HG02981 (cell line): ENCODE data around the gene RPS6KA5.
"Not testable (repeated sequence)": the region's sequence is repeated elsewhere in the genome, so short reads cannot be mapped to it uniquely, and the experiment has no call there.

ENCODE experiments used
- ATAC-seq: cut with Tn5 transposase; IDR thresholded peaks from one replicate; pipeline ENCODE4 v1.9.1; 2021; ENCODE audit warnings: mild to moderate bottlenecking, moderate library complexity; ENCODE audit not compliant: unreplicated experiment

Gene RPS6KA5

DNA sequence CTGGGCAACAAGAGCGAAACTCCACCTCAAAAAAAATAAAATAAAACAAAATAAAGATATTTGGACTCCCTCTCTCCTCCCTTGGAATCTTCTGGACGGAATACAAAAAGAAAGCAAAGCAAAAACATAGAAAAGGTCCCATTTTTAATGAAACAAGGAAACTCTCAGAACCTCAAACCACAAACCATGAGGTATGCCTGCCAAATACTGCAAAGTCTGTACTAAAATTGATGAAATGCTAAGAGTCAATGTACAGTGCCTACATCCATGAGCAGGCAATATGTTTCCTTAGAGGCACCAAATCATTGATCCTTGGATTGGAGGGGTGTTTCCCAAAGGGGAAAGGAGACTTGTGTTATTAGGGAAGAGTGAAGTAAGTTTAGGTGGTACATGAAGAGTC lies 8.2 kb upstream of the RPS6KA5 start:
- no peak for ATAC-seq

DNA sequence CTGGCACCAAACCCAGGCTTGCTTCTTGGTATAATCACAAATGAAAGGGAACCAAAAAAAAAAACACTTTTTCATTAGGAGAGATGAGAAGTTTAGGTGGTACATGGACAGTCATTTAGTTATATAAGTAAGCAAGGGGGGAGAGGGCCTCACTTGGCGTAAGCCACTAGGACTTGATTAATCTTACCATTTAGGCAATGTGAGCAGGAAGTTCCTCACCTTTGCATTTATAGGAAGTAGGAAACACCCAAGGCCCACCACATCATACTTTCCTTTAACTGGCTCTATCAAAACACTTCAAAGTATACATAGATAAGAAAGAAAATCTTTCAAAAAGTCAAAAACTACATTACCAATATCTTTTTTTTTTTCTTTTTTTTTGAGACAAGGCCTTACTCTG lies 6.7 kb upstream of the RPS6KA5 start:
- no peak for ATAC-seq

DNA sequence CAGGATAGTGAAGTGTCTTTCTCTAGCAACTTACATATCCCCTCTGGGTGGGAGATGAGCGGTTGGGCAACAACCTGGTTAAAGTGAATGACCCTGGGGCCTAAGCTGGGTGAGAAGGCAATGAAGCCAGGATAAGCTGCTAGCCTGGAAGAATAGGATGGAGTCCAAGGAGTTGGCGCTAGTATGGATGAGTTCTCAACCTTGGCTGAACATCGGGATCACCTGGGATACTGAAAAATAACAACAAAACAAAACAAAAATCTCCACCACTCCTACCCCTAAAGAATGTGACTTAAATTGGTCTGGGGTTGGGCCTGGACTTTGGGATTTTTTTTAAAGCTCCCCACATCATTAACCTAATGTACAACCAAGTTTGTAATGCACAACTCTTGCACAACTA lies 4.8 kb upstream of the RPS6KA5 start:
- no peak for ATAC-seq

DNA sequence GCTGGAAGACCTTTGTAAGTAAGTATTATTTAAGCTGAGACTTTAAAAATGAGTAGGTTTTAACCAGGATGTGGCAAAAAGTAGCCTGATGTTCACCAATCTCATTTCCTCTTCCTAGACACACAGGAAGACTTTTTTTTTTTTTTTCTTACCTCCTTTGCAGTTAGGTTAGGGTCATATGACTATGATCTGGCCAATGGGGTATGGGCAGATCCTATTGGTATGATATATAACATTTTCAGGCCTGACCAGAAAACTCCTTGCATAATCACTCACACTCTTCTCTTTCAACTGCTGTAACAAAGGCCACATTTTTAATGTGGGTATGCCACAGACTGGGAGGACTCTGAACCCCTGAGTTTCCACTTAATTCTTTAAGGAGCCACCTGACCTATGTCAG lies 2.7 kb upstream of the RPS6KA5 start:
- ATAC-seq = no peak

DNA sequence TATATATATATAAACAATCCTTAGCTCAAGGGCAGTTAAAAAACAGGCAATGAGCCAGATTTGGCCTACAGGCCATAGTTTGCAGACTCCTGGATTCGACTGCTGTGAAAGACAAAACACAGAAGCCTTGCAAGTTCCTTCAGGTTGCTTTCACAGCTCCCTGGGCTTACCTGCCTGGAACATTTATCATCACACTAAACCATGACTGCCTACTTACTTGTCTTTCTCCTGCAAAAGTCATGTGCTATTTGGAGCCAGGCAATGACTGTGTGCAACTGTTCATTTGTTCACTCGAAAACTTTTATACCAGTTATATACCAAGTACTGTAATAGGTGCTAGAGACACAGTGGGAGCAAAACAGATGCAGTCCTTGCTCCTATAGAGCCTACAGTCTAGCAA lies 2.2 kb upstream of the RPS6KA5 start:
- ATAC-seq = no peak

DNA sequence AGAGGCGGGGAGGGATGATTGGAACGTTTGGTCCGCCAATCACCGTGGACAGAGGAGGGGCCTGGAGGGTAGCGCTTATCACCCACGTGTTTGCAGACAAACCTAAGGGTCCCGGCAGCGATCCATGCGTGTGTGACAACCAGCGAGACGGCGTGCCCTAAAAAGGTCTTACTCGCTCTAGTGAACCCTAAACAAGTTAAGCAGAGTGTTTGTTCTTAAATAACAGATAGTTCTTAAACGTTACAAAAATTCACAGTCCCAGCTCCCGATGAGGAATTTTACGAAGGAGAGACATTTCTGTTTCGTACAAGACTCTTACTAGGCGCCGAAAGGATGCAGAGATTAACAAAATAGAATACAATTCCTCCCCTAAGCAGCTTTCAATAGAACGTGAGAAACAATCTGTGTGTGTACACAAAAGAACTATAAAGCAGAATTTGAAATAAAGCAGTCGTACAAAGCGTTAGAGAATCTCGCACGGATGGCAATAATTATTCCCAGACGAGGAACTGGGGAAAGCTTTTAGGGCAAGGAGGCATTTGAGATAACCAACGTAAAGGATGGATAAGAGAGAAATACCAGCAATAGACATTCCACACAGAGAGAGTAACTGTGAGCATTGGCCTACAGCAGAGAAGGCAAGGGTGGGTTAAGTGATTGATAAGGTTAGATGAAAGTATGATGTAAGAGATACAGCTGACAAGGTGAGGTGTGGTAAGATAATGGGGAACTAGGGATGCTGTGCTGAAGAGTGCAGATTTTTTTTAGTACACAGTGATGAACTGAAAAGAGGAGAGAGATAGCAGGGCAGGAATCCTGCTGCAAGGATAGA lies 831 bp upstream of the RPS6KA5 start:
- ATAC-seq = no peak

DNA sequence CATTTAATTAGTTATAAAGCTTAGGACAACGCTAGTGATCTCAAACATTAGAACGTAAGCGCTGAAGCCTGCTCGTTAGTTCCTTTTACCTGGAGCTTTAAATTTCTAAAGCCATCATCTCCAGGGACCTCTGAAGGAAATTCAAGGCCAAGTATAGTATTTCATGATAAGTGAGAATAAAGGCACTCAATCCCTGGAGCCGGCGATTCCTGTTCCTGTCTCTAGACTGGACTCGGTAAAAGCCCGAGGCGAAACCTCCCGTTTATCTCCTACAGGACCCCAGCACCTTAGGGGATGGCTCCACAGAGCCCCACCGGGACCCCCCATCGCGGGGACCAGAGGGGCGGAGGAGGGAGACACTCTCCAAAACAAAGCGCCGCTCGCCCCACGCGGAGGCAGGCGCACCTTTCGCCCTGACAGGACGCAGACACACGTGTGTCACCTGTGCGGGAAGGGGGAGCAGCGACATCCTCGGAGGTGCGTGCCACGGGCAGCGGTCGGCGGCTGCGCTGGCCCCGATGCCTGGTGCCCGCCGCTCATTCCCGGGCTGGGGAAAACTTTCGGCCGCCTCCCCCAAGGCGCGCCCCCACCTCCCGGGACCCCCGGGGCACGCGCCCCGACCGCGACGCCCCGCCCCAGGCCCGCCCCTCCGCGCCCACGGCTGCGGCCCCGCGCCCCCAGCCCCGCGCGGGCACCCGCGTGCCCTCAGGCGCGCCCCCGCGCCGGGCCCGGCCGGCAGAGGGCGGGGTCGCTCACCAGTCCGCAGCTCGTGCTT lies 678 bp downstream of the RPS6KA5 start:
- ATAC-seq = peak; percentile 23

DNA sequence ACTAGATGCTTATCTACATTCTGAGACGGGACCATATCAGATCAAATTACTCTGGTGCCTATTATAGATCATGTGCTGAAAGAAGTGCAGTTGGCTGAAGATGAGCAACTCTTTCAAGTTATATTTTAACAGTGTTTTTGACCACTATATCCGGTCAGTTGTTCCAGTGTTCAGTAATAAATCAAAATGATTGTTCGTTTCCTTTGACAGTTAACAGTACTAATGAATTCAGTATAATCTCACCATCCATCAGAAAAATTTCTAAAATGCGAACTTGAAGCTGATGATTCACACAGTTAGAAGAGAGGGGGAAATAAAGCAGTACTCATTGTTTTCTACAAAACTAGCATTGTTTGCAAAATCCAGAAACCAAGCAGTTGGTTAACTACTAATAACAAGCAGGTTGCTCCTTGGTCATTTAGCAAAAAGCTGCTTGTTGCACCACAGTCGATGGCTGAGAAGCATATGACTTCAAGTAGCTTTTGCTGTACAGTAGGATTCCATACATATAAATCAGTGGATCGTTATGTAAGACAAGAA lies 2.3 kb downstream of the RPS6KA5 start:
- ATAC-seq = no peak

DNA sequence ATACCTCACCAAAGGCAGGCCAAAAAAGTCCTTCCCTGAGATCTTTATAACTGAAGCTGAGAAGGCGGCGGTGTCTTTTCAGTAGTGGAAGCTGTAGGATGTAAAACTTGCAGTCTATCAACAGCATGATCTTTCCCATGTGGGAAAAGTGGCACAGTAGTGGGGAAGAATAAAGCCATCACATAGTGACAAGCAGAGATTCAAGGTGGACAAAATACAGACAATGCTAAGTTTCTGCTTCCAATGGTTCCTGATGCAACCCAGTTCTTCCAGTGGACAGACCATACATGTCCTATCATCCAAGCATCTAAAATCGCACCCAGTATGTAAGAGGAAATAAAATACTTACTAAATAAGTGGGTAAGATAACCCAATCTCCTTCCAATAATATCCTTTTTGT lies 4.1 kb downstream of the RPS6KA5 start:
- ATAC-seq = no peak

DNA sequence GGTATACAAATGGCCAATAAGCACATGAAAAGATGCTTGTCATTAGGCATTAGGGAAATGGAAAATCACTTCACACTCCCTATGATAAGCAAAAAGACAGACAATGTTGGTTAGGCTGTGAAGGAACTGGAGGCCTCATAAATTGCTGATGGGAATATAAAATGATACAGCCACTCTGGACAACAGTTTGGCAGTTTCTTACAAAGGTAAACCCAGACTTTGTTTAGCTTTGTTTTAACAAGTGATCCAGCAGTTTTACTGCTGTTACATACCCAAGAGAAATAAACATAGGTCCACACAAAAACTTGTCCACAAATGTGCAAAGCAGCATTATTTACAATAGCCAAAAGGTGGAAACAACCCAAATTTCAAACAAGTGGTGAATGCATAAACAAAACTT lies 5.4 kb downstream of the RPS6KA5 start:
- ATAC-seq = no peak

DNA sequence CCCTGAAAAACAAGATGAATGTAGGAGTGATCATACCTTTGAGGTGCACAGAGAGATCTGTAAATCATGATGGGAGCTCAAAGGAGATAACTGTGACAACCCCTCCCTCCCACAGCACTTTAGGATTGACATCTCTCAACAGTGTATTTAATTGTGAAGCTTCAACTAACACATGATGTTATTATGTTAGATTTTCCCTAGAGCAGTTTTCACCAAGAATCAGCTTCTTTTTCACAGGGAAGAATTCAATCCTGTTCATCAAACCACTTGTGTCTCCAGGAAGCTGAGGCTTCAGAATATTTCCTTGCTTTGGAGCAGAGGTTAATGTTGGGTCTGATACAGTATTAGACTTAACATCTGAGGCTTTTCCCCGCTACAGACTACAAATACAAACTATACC lies 11.8 kb downstream of the RPS6KA5 start:
- no peak for ATAC-seq

DNA sequence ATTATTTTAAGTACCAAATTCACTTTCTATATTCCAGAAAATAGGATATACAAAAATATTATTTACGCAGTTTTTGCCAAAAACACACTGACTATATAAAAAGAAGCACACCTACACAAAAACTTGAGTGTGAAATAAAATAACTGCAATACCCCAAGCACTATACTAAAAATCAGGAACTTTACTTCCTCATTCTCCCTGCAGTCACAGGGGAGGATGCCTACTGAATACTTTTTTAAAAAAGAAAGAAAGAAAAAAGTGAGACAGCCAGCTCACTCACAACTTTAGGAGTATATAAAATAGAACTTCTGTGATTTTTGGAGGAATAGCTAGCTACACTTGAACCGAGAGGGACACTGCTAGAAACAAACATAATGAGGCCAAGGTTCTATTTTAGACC lies 12.2 kb downstream of the RPS6KA5 start:
- no peak for ATAC-seq

DNA sequence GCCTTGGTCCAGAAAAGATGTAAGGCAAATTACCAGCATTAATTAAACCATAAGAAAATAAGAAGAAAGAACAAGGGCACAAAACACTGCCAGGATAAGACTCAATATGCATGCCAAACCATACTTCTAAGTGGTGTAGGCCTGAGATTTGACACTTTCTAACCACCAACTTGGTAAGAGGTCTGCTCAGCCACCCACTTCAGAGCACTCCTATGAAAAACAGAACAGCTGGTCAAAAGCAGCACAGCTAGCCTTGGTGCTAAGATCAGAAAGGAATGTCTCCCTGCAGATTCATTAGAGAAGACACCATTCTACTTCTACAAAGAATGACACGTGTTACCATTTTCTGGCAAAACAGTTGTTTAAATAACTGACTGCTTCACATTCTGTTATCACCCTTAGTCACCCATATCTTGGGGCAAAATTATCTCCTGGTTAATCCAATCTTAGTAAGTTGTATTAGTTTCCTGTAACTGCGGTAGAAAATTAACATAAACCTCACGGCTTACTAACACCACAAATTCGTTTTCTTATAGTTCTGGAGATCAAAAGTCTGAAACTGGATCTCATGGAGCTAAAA lies 13.2 kb downstream of the RPS6KA5 start:
- ATAC-seq = no peak

DNA sequence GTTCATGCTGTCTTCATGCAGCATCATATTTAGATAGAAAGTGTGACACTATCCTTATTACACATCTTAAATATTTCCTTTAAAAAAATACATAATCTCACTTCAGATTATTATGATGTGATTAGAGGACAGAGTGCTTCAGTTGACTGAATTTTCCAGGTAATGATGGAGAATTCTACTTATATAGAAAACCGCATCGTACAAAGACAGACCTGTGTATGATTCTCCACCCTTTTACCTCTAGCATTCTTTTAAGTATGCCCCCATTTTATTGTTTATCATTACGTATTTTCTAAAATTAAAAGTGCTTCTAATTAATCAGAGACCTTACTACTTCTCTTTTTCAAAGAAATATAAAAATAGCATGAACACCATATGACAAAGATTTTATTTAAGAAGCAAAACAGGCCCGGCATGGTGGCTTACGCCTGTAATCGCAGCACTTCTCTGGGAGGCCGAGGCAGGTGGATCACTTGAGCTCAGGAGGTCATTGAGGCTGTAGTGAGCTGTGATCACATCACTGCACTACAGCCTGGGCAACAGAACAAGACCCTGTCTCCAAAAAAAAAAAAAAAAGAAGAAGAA lies 13.9 kb downstream of the RPS6KA5 start:
- no peak for ATAC-seq

DNA sequence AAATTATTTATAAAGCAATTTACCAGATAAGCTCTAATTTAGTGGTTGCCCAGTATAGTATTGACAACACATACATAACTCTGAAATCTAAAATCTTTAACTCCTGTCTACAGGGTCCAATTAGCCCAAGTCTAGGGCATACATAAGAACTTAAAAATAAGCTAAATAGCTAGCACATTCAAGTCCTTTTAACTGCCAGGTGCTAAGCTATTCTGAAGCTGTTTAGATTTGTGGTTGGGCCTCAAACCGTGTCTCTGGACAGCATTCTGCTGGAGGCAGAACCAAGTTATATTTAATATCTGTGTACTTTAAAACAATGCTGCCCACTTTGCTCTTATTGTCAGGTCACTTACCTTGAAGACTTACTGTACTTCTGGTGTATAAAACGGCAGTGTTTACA lies 19.0 kb downstream of the RPS6KA5 start:
- no peak for ATAC-seq

DNA sequence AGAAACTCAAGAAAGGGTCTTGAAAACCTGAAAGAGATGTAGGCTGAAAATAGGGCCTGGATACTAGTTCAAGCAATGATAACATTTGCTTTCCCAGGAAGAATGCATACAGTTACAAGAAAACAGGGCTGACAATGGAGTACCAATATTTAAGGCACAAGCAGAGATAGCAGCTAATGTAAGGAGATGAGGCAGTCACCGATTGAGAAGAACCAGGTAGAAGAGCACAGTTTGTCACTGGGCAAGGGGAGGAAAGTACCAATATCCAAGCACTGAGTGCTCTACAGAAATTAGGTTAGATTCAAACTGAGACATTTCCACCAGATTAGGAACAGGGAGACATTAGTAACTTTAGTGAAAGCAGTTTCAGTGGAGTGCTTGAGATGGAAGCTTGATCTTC lies 19.9 kb downstream of the RPS6KA5 start:
- ATAC-seq = no peak

DNA sequence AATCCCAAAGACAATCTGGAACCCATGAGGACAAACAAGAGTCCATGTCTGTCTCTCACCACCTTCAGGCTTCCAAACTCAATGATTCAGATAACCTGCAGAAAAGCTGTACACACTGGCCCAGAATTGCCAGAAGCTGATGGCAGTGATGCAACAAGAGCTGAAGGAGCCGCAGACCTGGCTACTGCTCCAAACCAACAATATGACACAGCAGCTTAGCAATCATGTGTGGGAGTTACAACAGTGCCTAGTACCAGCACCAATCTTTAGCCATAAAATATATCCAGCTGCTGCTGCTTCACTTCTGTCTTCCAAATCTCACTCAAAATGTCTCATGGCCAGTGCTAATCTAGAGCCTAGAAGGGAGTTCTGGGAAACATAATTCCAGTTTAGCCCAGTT lies 22.0 kb downstream of the RPS6KA5 start:
- ATAC-seq = no peak

DNA sequence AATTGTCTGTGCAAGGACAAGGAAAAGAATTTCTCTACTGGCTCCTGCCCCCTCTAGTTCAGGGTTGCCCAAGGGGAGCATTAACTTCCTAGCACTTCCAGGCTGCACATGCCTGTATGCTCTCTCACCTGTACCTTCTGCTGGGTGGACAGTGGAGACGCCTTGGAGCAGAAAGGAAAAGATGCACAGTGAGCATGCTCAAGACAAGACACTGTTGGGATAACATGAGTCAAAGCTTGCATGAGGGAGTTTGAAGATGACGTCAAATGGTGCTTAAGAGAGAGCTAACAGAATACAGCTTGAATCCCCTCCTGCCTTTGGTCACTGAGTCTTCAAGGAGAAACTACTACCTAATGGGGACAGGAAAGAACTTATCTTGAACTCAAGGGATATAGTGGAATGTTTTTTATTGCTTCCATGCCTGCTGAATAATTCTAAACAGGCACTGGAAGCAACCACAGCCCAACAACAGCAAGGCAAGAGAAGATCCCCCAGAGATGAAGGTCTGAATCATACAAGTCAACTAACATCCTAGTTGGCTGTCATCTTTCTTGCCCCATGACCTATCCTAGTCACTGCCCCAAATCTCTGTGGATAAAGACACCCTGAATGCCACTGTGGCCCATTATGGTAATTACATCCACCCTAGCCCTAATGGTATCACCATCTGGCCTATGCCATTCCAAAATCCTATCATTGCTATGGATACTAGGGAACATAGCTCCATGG lies 23.5 kb downstream of the RPS6KA5 start:
- no peak for ATAC-seq

DNA sequence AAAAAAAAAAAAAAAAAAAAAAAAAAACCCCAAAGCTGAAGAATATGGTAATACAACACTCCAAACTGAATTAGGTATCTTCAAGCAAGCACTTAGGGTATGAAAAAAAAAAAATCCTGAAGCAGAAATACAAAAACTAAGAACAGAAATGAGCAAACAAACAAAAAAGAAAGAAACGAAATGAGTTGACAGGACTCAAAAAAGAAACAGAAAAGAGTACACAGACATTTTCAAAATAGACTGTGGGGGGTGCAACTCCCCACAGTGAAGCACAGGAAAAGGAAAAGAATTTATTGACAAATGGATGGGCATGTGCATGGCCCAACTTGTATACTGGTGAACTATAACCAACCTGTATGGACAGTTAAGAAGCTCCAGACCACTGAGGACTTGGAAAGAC lies 24.6 kb downstream of the RPS6KA5 start:
- no peak for ATAC-seq

DNA sequence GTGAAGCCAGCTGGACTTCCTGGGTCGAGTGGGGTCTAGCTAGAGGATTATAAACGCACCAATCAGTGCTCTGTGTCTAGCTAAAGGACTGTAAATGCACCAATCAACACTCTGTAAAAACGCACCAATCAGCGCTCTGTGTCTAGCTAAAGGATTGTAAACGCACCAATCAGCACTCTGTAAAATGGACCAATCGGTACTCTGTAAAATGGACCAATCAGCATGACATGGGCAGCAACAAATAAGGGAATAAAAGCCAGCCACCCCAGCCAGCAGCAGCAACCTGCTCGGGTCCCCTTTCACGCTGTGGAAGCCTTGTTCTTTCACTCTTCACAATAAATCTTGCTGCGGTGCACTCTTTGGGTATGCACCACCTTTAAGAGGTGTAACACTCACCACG lies 26.1 kb downstream of the RPS6KA5 start:
- ATAC-seq = not testable (repeated sequence)

DNA sequence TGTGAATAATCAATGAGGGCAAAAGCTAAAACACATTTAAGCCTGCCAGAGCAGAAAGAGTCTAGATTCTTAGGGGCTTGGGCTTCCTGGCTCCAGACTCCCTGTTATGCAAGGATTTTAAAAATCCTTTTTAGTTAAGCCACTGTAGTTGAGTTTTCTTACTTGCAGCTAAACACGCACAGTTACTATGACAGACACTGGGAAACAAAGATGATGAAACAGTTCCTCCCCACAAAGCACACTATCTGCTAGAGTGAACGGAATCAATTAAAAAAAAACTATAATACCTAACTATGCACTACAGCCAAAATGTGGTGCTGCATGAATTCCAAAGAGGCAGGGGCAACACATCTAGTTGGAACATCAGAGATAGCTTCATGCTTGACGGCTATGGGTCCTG lies 28.2 kb downstream of the RPS6KA5 start:
- no peak for ATAC-seq
